Activated naive CD4-positive, alpha-beta T cell treated with anti-CD3 and anti-CD28 coated beads, Interleukin-2, amount 50 U/mL, for 72 hours (primary cell): ENCODE data around the gene SUSD1. TPM values are rescaled to one million over a fixed set of nuclear protein-coding genes. Genes with fewer than 3 reads are reported as not detected.

ENCODE experiments used
- ATAC-seq, 2 donors: fragments of 150-1000 bp; cut with Tn5 transposase; 2 replicates each; pipeline ENCODE4 v1.10.0; 2021; ENCODE audit warnings: mild to moderate bottlenecking in 2 of 2, moderate library complexity in 2 of 2
- DNase-seq, 2 donors: peaks; one replicate each; pipeline ENCODE4 v3.0.0; 2021 to 2022; ENCODE audit warnings: low spot score in 2 of 2
- H3K27ac Mint-ChIP-seq, 2 donors: one replicate each; pipeline ENCODE4 v1.8.0; 2022; ENCODE audit warnings: mild to moderate bottlenecking in 2 of 2, mixed read lengths in 2 of 2
- H3K36me3 Mint-ChIP-seq, 2 donors: one replicate each; pipeline ENCODE4 v1.8.0; 2022; ENCODE audit warnings: mixed read lengths in 2 of 2
- H3K9me3 Mint-ChIP-seq, 2 donors: one replicate each; pipeline ENCODE4 v1.8.0; 2022; ENCODE audit warnings: mixed read lengths in 2 of 2
- total RNA-seq, 2 donors: library from RNA; stranded (reverse); gene quantifications; one replicate each; pipeline ENCODE4 v1.2.3, GENCODE V29; 2022

SUSD1 gene
- total RNA-seq, 2 donors from 2014 or later = 1.2 to 2.5 TPM

GRCh38 chr9:112032743-112033142, 142.4 kb downstream of the SUSD1 start:
- Mint-ChIP-seq H3K36me3 (no peaks in the 10 kb centered on the region), H3K27ac (no peak overlapping the region), H3K9me3 (no peaks in the 10 kb centered on the region)
- no peak for ATAC-seq
- DNase-seq = no peak

GRCh38 chr9:112032009-112032408, 143.1 kb downstream of the SUSD1 start:
- peak; percentile 74 to 81 for ATAC-seq
- H3K27ac Mint-ChIP-seq = no peak overlapping the region
- no peaks in the 10 kb centered on the region for H3K9me3 Mint-ChIP-seq
- H3K36me3 Mint-ChIP-seq = no peaks in the 10 kb centered on the region
- peak in 1 of 2 donors; percentile 37 for DNase-seq

DNA sequence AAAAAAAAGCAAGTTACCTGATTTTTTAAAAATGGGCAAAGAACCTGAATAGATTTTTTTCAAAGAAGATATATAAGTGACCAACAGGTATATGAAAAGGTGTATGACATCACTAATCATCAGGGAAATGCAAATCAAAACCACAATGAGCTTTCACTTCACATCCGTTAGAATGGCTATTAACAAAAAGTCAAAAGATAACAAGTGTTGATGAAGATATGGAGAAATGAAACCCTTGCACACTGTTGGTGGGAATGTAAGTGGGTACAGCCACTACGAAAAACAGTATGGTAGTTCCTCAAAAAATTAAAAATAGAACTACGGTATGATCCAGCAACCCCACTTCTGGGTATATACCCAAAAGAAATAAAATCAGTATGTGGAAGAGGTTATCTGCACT, 143.7 kb downstream of the SUSD1 start:
- H3K36me3 Mint-ChIP-seq = no peaks in the 10 kb centered on the region
- H3K9me3 Mint-ChIP-seq = no peaks in the 10 kb centered on the region

GRCh38 chr9:112029921-112030444, 145.1 kb downstream of the SUSD1 start:
- ATAC-seq = peak in 1 of 2 donors; percentile 25
- no peak for DNase-seq
- H3K27ac Mint-ChIP-seq = no peak overlapping the region
- H3K9me3 Mint-ChIP-seq = peaks cover 0 to 4% of the 10 kb centered on the region in 2 donors
- no peaks in the 10 kb centered on the region for H3K36me3 Mint-ChIP-seq

More for the DNA sequence above, 143.7 kb downstream of the SUSD1 start:
- ATAC-seq (no peak), DNase-seq (no peak)
- H3K27ac Mint-ChIP-seq = no peak overlapping the region

DNA sequence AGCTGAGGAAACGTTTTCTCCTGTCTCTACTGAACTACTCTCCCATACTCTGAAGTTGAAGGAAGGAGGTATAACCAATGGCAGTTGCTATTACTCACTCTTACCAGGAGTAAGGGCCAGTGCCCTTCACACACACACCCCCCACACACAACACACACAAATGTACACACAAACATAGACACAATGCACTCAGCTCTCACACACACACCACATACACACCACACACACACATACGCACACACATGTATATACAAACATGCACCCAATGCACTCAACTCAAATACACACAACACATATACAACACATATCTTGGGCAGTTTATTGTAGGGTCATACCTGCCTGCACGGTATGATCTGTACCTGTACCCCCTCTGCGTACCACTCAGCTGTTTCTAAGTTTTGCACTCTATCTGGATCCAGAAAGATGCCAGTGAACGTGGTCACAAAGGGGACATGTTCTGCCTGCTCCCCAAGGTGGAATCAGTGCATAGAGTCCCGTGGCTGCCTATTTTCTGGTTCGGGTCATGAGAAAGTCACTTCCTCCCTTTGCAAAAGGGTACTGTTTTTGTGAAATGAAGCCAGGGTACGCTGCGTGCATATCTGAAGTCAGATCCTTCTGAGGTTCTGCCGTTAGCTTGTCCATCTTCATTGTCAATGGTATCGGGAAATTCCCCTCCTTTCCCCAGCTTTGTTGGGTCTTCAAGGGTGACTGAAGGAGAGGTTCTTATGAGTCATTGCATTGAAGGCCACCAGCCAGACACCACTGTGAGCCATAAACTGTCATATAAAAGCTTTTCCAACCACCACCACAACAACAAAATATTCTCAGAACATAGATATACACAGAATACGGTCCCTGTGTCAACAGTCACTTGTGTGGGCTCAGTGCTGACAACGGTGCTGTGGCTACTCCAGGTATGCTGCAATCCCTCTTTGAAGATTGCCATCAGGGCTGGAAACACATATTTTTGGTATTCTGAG, 146.6 kb downstream of the SUSD1 start:
- DNase-seq (peak in 1 of 2 donors; percentile 30), ATAC-seq (peak; percentile 77 to 86)
- Mint-ChIP-seq H3K36me3 (no peaks in the 10 kb centered on the region), H3K9me3 (peaks cover 0 to 4% of the 10 kb centered on the region in 2 donors), H3K27ac (no peak overlapping the region)

DNA sequence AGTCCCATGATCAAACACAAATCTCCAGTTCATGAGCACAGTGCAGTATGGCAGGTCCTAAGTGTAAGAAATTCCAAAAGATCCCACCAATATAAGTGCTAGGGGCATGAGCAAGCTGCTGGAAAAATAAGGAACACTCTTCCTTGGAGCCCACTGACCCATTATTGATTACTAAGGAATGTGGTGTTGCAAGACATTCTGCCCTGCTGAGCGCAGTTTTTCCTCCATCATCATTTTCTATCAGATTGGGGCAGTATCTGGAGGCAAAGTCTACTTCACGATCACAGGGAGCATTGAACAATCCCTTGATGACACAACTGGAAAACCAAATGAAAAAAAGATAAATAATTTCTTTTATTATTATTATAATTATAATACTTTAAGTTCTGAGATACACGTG, 149.2 kb downstream of the SUSD1 start:
- H3K27ac Mint-ChIP-seq = no peak overlapping the region
- H3K9me3 Mint-ChIP-seq = peaks cover 0 to 4% of the 10 kb centered on the region in 2 donors
- no peaks in the 10 kb centered on the region for H3K36me3 Mint-ChIP-seq
- no peak for DNase-seq
- ATAC-seq = no peak

DNA sequence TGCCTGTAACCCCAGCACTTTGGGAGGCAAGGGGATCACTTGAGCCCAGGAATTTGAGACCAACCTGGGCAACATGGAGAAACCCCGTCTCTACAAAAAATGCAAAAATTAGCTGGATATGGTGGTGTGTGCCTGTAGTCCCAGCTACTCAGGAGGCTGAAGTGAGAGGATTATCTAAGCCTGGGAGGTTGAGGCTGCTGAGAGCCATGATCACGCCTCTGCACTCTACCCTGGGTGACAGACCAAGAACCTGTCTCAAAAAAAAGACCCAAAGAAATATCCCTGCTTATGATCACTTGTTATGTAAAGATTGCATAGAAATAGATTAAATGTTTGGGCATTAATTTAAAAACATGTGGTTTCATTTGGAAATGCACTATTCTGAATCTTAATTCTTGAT, 153.4 kb downstream of the SUSD1 start:
- Mint-ChIP-seq H3K9me3 (peaks cover 0 to 4% of the 10 kb centered on the region in 2 donors), H3K36me3 (no peaks in the 10 kb centered on the region), H3K27ac (no peak overlapping the region)
- DNase-seq = no peak
- no peak for ATAC-seq

DNA sequence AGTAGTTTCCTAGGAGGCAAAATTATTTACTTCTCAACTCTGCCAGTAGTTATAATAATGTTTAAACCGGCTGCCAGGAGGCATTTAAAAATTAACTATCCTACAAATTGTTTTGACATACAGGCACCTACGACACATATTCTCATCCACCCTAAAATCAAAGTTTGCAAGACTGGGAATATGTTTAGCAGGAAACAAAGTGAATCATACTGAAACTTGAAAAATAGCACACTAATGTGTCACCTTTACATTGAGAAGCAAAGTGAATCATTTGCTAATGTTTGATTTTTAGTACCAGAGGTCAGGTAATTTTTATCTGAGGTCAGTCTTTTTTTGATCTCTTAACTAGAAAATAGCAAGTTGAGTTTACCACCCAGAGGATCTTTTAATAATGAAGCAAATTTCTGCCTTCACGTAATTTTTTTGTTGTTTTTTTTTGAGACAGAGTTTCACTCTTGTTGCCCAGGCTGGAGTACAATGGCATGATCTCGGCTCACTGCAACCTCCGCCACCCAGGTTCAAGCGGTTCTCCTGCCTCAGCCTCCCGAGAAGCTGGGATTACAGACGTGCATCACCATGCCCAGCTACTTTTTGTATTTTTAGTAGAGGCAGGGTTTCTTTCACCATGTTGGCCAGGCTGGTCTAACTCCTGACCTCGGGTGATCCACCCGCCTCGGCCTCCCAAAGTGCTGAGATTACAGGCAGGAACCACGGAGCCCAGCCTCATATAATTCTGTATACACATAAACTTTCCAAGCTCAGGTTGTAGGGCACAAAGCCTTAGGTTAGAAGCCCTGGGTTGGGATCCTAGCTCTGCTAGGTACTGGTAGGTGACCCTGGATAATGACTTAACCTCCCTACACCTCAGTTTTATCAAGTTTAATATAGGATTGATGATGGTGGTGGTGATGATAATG, 154.2 kb downstream of the SUSD1 start:
- no peaks in the 10 kb centered on the region for H3K36me3 Mint-ChIP-seq
- DNase-seq (no peak), ATAC-seq (peak; percentile 57 to 86)
- peaks cover 0 to 4% of the 10 kb centered on the region in 2 donors for H3K9me3 Mint-ChIP-seq
- no peak overlapping the region for H3K27ac Mint-ChIP-seq

DNA sequence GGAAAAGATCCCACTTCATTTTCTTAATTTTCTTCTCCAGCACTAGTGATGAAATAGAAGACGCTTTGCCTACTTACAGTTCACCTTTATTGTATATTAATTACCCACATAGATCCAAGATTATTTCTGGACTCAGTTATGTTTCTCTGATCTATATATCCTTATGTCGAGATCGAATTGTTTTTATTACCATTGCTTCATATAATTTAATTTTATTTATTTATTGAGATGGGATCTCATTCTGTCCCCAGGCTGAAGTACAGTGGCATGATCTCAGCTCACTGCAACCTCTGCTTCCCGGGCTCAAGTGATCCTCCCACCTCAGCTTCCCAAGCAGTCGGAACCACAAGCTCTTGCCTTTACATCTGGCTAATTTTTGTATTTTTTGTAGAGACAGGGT, 157.2 kb downstream of the SUSD1 start:
- H3K9me3 Mint-ChIP-seq = no peaks in the 10 kb centered on the region
- no peaks in the 10 kb centered on the region for H3K36me3 Mint-ChIP-seq
- H3K27ac Mint-ChIP-seq = no peak overlapping the region
- DNase-seq (no peak), ATAC-seq (no peak)

GRCh38 chr9:112015736-112016135, 159.4 kb downstream of the SUSD1 start:
- ATAC-seq (no peak), DNase-seq (no peak)
- Mint-ChIP-seq H3K27ac (no peak overlapping the region), H3K9me3 (no peaks in the 10 kb centered on the region), H3K36me3 (no peaks in the 10 kb centered on the region)

DNA sequence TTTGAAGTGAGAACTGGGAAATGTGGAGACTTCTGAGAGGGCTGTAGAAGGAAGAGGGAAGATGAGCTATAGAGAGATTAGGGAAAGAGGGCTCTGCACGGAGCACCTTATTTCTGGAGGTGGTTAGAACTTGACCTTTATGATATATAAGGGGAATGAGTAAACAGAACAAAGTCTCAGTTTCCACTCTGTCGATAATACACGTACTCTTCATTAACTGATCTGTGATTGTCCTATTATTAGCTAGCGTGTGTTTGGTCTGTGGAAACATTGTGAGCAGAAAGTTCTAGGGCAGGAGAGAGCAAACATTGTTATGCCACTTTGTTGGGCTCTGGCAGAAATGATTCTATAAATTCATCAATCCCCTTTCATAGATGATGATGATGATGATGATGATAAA, 159.9 kb downstream of the SUSD1 start:
- Mint-ChIP-seq H3K9me3 (no peaks in the 10 kb centered on the region), H3K36me3 (no peaks in the 10 kb centered on the region), H3K27ac (no peak overlapping the region)
- no peak for DNase-seq
- no peak for ATAC-seq

GRCh38 chr9:112013266-112013665, 161.8 kb downstream of the SUSD1 start:
- ATAC-seq (no peak), DNase-seq (no peak)
- Mint-ChIP-seq H3K9me3 (no peaks in the 10 kb centered on the region), H3K36me3 (no peaks in the 10 kb centered on the region), H3K27ac (no peak overlapping the region)

GRCh38 chr9:112012026-112012902, 162.8 kb downstream of the SUSD1 start:
- Mint-ChIP-seq H3K36me3 (no peaks in the 10 kb centered on the region), H3K9me3 (no peaks in the 10 kb centered on the region), H3K27ac (no peak overlapping the region)
- DNase-seq (peak in 1 of 2 donors; percentile 31), ATAC-seq (peak; percentile 95 to 98)

DNA sequence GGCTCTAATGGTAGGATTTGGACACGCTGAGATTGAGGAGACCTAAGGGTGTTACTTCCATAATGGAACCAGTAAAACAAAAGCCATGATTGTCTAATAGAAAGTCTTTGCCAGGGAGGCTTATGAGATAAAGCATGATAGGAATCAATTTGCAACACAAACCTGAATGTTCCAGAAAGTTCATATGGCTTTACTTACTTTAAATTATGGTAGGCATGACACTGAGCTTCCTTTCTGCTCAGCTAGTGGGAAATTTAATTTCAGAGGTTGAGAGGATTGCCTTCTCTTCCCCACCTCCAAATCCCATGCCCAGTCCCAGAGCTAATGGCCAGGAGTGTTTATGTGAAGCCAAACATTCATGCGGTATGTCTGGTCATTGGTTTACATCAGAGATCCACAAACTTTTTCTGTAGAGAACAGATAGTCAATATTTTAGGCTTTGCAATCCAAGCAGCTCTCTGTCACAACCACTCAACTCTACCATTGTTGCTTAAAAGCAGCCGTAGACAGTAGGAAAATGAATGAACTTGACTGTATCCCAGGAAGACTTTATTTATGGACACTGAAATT, 164.0 kb downstream of the SUSD1 start:
- no peaks in the 10 kb centered on the region for H3K36me3 Mint-ChIP-seq
- H3K9me3 Mint-ChIP-seq = no peaks in the 10 kb centered on the region
- H3K27ac Mint-ChIP-seq = no peak overlapping the region
- ATAC-seq (no peak), DNase-seq (no peak)

GRCh38 chr9:112010537-112010936, 164.6 kb downstream of the SUSD1 start:
- no peak for ATAC-seq
- Mint-ChIP-seq H3K27ac (no peak overlapping the region), H3K9me3 (no peaks in the 10 kb centered on the region), H3K36me3 (no peaks in the 10 kb centered on the region)
- DNase-seq = no peak

GRCh38 chr9:112009656-112010055, 165.4 kb downstream of the SUSD1 start:
- no peaks in the 10 kb centered on the region for H3K9me3 Mint-ChIP-seq
- H3K27ac Mint-ChIP-seq = no peak overlapping the region
- no peak for DNase-seq
- no peak for ATAC-seq
- H3K36me3 Mint-ChIP-seq = no peaks in the 10 kb centered on the region
